Mesothelial cell of epicardium (in vitro differentiated cells): ENCODE data around the gene EIF3L. TPM values are rescaled to one million over a fixed set of nuclear protein-coding genes. Genes with fewer than 3 reads are reported as not detected.

ENCODE experiments used
- DNase-seq, 2 experiments: peaks; one replicate each; pipeline ENCODE4 v3.0.0; 2021; ENCODE audit warnings: low spot score in 2 of 2; ENCODE audit not compliant: unreplicated experiment in 2 of 2
- H3K27ac Mint-ChIP-seq: 2 replicates; pipeline ENCODE4 v1.8.0; 2021; ENCODE audit warnings: mixed read lengths
- H3K27me3 Mint-ChIP-seq: 2 replicates; pipeline ENCODE4 v1.8.0; 2021; ENCODE audit warnings: low read depth, mixed read lengths
- H3K36me3 Mint-ChIP-seq: 2 replicates; pipeline ENCODE4 v1.8.0; 2021; ENCODE audit warnings: mixed read lengths
- H3K4me1 Mint-ChIP-seq: 2 replicates; pipeline ENCODE4 v1.8.0; 2021; ENCODE audit warnings: mixed read lengths
- H3K4me3 Mint-ChIP-seq: 2 replicates; pipeline ENCODE4 v1.8.0; 2021; ENCODE audit warnings: mild to moderate bottlenecking, moderate library complexity, mixed read lengths
- H3K9me3 Mint-ChIP-seq: 2 replicates; pipeline ENCODE4 v1.8.0; 2021; ENCODE audit warnings: mixed read lengths
- CTCF ChIP-seq: fragments of 200-600 bp; sonication (generic); IDR thresholded peaks from one replicate; pipeline ENCODE4 v1.5.0; 2021; ENCODE audit warnings: antibody characterized with exemption; ENCODE audit not compliant: unreplicated experiment
- total RNA-seq: library from RNA; stranded (reverse); gene quantifications from 3 replicates; pipeline ENCODE4 v1.2.1, GENCODE V29; 2021

EIF3L gene
- total RNA-seq, 1 donor from 2014 or later = 639 TPM

GRCh38 chr22:37922191-37922590 lies 73.0 kb downstream of the EIF3L start:
- H3K27ac Mint-ChIP-seq = no peak overlapping the region
- H3K36me3 Mint-ChIP-seq = peaks cover 17% of the 10 kb centered on the region
- no peaks in the 10 kb centered on the region for H3K9me3 Mint-ChIP-seq
- H3K4me1 Mint-ChIP-seq = no peaks in the 10 kb centered on the region
- no peak overlapping the region for H3K4me3 Mint-ChIP-seq
- no peaks in the 10 kb centered on the region for H3K27me3 Mint-ChIP-seq
- no peak for DNase-seq
- no peak for TF ChIP-seq CTCF

GRCh38 chr22:37923927-37924326 lies 74.7 kb downstream of the EIF3L start:
- Mint-ChIP-seq H3K36me3 (peaks cover 13% of the 10 kb centered on the region), H3K4me1 (no peaks in the 10 kb centered on the region), H3K9me3 (no peaks in the 10 kb centered on the region), H3K27ac (no peak overlapping the region), H3K4me3 (no peak overlapping the region), H3K27me3 (no peaks in the 10 kb centered on the region)
- no peak for TF ChIP-seq CTCF
- DNase-seq = no peak

- Mint-ChIP-seq H3K9me3 (no peaks in the 10 kb centered on the region), H3K36me3 (peaks cover 18% of the 10 kb centered on the region), H3K4me1 (no peaks in the 10 kb centered on the region), H3K27ac (no peak overlapping the region), H3K4me3 (no peak overlapping the region), H3K27me3 (no peaks in the 10 kb centered on the region)
- DNase-seq = no peak
- no peak for TF ChIP-seq CTCF
Measured at GRCh38 chr22:37924386-37925065, 75.3 kb downstream of the EIF3L start.

GRCh38 chr22:37925330-37925729 lies 76.1 kb downstream of the EIF3L start:
- no peaks in the 10 kb centered on the region for H3K27me3 Mint-ChIP-seq
- peaks cover 14% of the 10 kb centered on the region for H3K36me3 Mint-ChIP-seq
- no peak overlapping the region for H3K4me3 Mint-ChIP-seq
- no peaks in the 10 kb centered on the region for H3K4me1 Mint-ChIP-seq
- no peak for TF ChIP-seq CTCF
- H3K9me3 Mint-ChIP-seq = no peaks in the 10 kb centered on the region
- no peak overlapping the region for H3K27ac Mint-ChIP-seq
- no peak for DNase-seq

- Mint-ChIP-seq H3K4me3 (no peak overlapping the region), H3K27ac (no peak overlapping the region), H3K27me3 (no peaks in the 10 kb centered on the region), H3K4me1 (no peaks in the 10 kb centered on the region), H3K9me3 (no peaks in the 10 kb centered on the region), H3K36me3 (peaks cover 14% of the 10 kb centered on the region)
- DNase-seq = no peak
- no peak for TF ChIP-seq CTCF
Measured at GRCh38 chr22:37925767-37926166, 76.5 kb downstream of the EIF3L start.

- peaks cover 15% of the 10 kb centered on the region for H3K36me3 Mint-ChIP-seq
- no peak overlapping the region for H3K4me3 Mint-ChIP-seq
- H3K27ac Mint-ChIP-seq = no peak overlapping the region
- no peaks in the 10 kb centered on the region for H3K9me3 Mint-ChIP-seq
- TF ChIP-seq CTCF = no peak
- DNase-seq = no peak
- H3K4me1 Mint-ChIP-seq = no peaks in the 10 kb centered on the region
- H3K27me3 Mint-ChIP-seq = no peaks in the 10 kb centered on the region
Measured at GRCh38 chr22:37926358-37926757, 77.1 kb downstream of the EIF3L start.
